IMR-90 (cell line): Measurements from ENCODE around the gene HPSE2. TPM values are rescaled to one million over a fixed set of nuclear protein-coding genes. Genes with fewer than 3 reads are reported as not detected.

Experiments used
- ATAC-seq: fragments of 200-7000 bp; cut with Tn5 transposase; 2 replicates; pipeline ENCODE4 v1.9.1; 2020; ENCODE audit warnings: low read depth, mild to moderate bottlenecking, moderate library complexity
- BruUV-seq: library from RNA; stranded (reverse); fragments of 400-500 nt; replicated peaks from 2 replicates; lab custom pipeline; 2021; lab: Mats Ljungman, UMichigan
- CTCF ChIA-PET: fragments of 300-600 bp; formaldehyde crosslinking; extraction: SDS; loops from one replicate; lab custom pipeline; 2021; ENCODE audit warnings: antibody characterized with exemption; lab: Yijun Ruan, JAX
- POLR2A ChIA-PET: fragments of 300-600 bp; sonication (Branson Sonifier 250); formaldehyde crosslinking; loops from one replicate; lab custom pipeline; 2022; ENCODE audit warnings: antibody characterized with exemption; ENCODE audit not compliant: unreplicated experiment; lab: Charles Lee
- DNase-seq: peaks from one replicate; pipeline ENCODE4 v3.0.0; 2013
- H2AFZ ChIP-seq: replicated peaks from 2 replicates; pipeline ENCODE3; 2013; ENCODE audit warnings: low read length, mild to moderate bottlenecking; ENCODE audit not compliant: poor library complexity
- H2AK5ac ChIP-seq: 2 replicates; pipeline ENCODE4 v1.6.1; 2013; ENCODE audit warnings: low read depth, low read length, inconsistent platforms
- H2AK9ac ChIP-seq: replicated peaks from 2 replicates; pipeline ENCODE3; 2013; ENCODE audit warnings: mild to moderate bottlenecking, low read depth, low read length, moderate library complexity; ENCODE audit not compliant: poor library complexity
- H2BK120ac ChIP-seq: 2 replicates; pipeline ENCODE4 v1.6.1; 2013; ENCODE audit warnings: low read depth, low read length, inconsistent platforms
- H2BK15ac ChIP-seq: 3 replicates; pipeline ENCODE4 v1.6.1; 2013; ENCODE audit warnings: low read depth, low read length, inconsistent platforms
- H2BK20ac ChIP-seq: 2 replicates; pipeline ENCODE4 v1.6.1; 2013; ENCODE audit warnings: low read depth, mild to moderate bottlenecking, inconsistent platforms, low read length, moderate library complexity
- H2BK5ac ChIP-seq: 2 replicates; pipeline ENCODE4 v1.6.1; 2013; ENCODE audit warnings: mild to moderate bottlenecking, low read depth, low read length, inconsistent platforms; ENCODE audit not compliant: poor library complexity, severe bottlenecking
- H3K14ac ChIP-seq: replicated peaks from 2 replicates; pipeline ENCODE4 v1.6.1; 2013; ENCODE audit warnings: low read depth, low read length, inconsistent platforms
- H3K18ac ChIP-seq: 2 replicates; pipeline ENCODE4 v1.6.1; 2013; ENCODE audit warnings: low read depth, low read length, control low read depth
- H3K23ac ChIP-seq: 2 replicates; pipeline ENCODE4 v1.6.1; 2013; ENCODE audit warnings: low read depth, low read length, inconsistent platforms
- H3K27ac ChIP-seq: 2 replicates; pipeline ENCODE4 v1.5.1; 2013; ENCODE audit warnings: mild to moderate bottlenecking, control low read depth, low read length; ENCODE audit not compliant: insufficient read depth
- H3K27me3 ChIP-seq: 2 replicates; pipeline ENCODE4 v1.6.1; 2013; ENCODE audit warnings: low read length; ENCODE audit not compliant: control insufficient read depth, insufficient read depth
- H3K36me3 ChIP-seq: 2 replicates; pipeline ENCODE4 v1.6.1; 2013; ENCODE audit warnings: low read length, mixed read lengths; ENCODE audit not compliant: control insufficient read depth, insufficient read depth
- H3K4ac ChIP-seq: 2 replicates; pipeline ENCODE4 v1.6.1; 2013; ENCODE audit warnings: low read depth, low read length, inconsistent platforms
- H3K4me1 ChIP-seq: 2 replicates; pipeline ENCODE4 v1.6.1; 2013; ENCODE audit warnings: low read length, mixed read lengths; ENCODE audit not compliant: control insufficient read depth, insufficient read depth
- H3K4me2 ChIP-seq: 2 replicates; pipeline ENCODE4 v1.6.1; 2013; ENCODE audit warnings: low read depth, mild to moderate bottlenecking, control low read depth, low read length, moderate library complexity
- H3K4me3 ChIP-seq: 2 replicates; pipeline ENCODE4 v1.5.1; 2013; ENCODE audit warnings: low read depth, mild to moderate bottlenecking, control low read depth, low read length, moderate library complexity; ENCODE audit not compliant: insufficient read depth
- H3K56ac ChIP-seq: 2 replicates; pipeline ENCODE4 v1.6.1; 2013; ENCODE audit warnings: low read length, inconsistent platforms; ENCODE audit not compliant: insufficient read depth; ENCODE audit errors: extremely low read depth
- H3K79me1 ChIP-seq, 2 experiments: 2 replicates each; pipeline ENCODE4 v1.6.1; 2013; ENCODE audit warnings: low read length in 2 of 2, inconsistent platforms in 1 of 2, low read depth in 1 of 2
- H3K9ac ChIP-seq: 2 replicates; pipeline ENCODE4 v1.6.1; 2013; ENCODE audit warnings: low read depth, low read length, control low read depth
- H3K9me1 ChIP-seq: 2 replicates; pipeline ENCODE4 v1.6.1; 2013; ENCODE audit warnings: low read length, inconsistent platforms; ENCODE audit not compliant: insufficient read depth
- H3K9me3 ChIP-seq: 2 replicates; pipeline ENCODE4 v1.6.1; 2013; ENCODE audit warnings: low read length; ENCODE audit not compliant: control insufficient read depth, insufficient read depth
- H4K20me1 ChIP-seq: 2 replicates; pipeline ENCODE4 v1.6.1; 2013; ENCODE audit warnings: low read length, inconsistent platforms; ENCODE audit not compliant: insufficient read depth
- H4K5ac ChIP-seq: 2 replicates; pipeline ENCODE4 v1.6.1; 2013; ENCODE audit warnings: mild to moderate bottlenecking, low read depth, low read length, control low read depth
- H4K8ac ChIP-seq, 2 experiments: 2 replicates each; pipeline ENCODE4 v1.6.1; 2013; ENCODE audit warnings: low read depth in 2 of 2, low read length in 2 of 2, control low read depth in 1 of 2, inconsistent platforms in 1 of 2
- H4K91ac ChIP-seq: 2 replicates; pipeline ENCODE4 v1.6.1; 2013; ENCODE audit warnings: low read depth, low read length, inconsistent platforms; ENCODE audit not compliant: insufficient read depth
- BHLHE40 ChIP-seq: fragments of 150-350 bp; IDR thresholded peaks from 2 replicates; pipeline ENCODE4 v1.6.1; 2016; ENCODE audit warnings: mild to moderate bottlenecking, low read depth, low read length
- CEBPB ChIP-seq: IDR thresholded peaks from 2 replicates; pipeline ENCODE4 v1.6.1; 2012; ENCODE audit warnings: low read depth, low read length, improper control_type of control experiment
- CHD1 ChIP-seq: IDR thresholded peaks from 2 replicates; pipeline ENCODE4 v1.6.1; 2012; ENCODE audit warnings: low read depth, low read length, improper control_type of control experiment
- FOS ChIP-seq: fragments of 150-350 bp; IDR thresholded peaks from 2 replicates; pipeline ENCODE4 v1.6.1; 2016; ENCODE audit warnings: low read depth, low read length
- MAFK ChIP-seq: IDR thresholded peaks from 2 replicates; pipeline ENCODE4 v1.6.1; 2012; ENCODE audit warnings: low read depth, low read length, improper control_type of control experiment
- MAZ ChIP-seq: IDR thresholded peaks from 2 replicates; pipeline ENCODE4 v1.6.1; 2012; ENCODE audit warnings: low read depth, mild to moderate bottlenecking, low read length, improper control_type of control experiment, moderate library complexity, borderline replicate concordance
- POLR2A ChIP-seq: IDR thresholded peaks from 2 replicates; pipeline ENCODE4 v1.6.1; 2012; ENCODE audit warnings: mild to moderate bottlenecking, low read depth, low read length
- RAD21 ChIP-seq: IDR thresholded peaks from 2 replicates; pipeline ENCODE4 v1.6.1; 2012; ENCODE audit warnings: low read length, improper control_type of control experiment
- RCOR1 ChIP-seq: IDR thresholded peaks from 2 replicates; pipeline ENCODE4 v1.6.1; 2012; ENCODE audit warnings: mild to moderate bottlenecking, low read length, improper control_type of control experiment; ENCODE audit not compliant: insufficient replicate concordance
- RFX5 ChIP-seq: IDR thresholded peaks from 2 replicates; pipeline ENCODE4 v1.8.0; 2012; ENCODE audit warnings: low read depth, mild to moderate bottlenecking, low read length, moderate library complexity
- SMC3 ChIP-seq: fragments of 150-350 bp; IDR thresholded peaks from 2 replicates; pipeline ENCODE4 v1.6.1; 2016; ENCODE audit warnings: low read depth, mild to moderate bottlenecking, antibody characterized with exemption, low read length, moderate library complexity
- WGBS, 2 experiments: methylation state at CpG; one replicate each; pipeline versions ENCODE4 v1.1.5 to v1.1.7; 2013; ENCODE audit warnings: missing lambda C conversion rate in 2 of 2; ENCODE audit not compliant: insufficient read length in 1 of 2; ENCODE audit errors: extremely low coverage in 2 of 2; 5-methylcytosine and 5-hydroxymethylcytosine counted together
- dilution Hi-C: fragments of 300-500 bp; cut with HindIII; formaldehyde crosslinking; loops from one replicate; pipeline ENCODE4 v1.14.3; 2018; ENCODE audit warnings: low sequenced_read_pairs; ENCODE audit not compliant: unreplicated experiment
- in situ Hi-C: fragments of 300-500 bp; cut with MboI; formaldehyde crosslinking; loops from 3 replicates; pipeline ENCODE4 v1.14.3; 2019; ENCODE audit warnings: low sequenced_read_pairs, inconsistent platforms, mixed read lengths
- intact Hi-C: fragments of 100-400 bp; cut with micrococcal nuclease; formaldehyde crosslinking; loops from 2 replicates; pipeline ENCODE4 v1.10.0; 2022
- polyA plus RNA-seq, 3 experiments: library from polyadenylated mRNA; depleted of rRNA; stranded (reverse); fragments of >200 nt; gene quantifications; 2 replicates each; pipeline ENCODE4 v1.2.3, GENCODE V29; 2012; ENCODE audit warnings: low replicate concordance in 1 of 3
- total RNA-seq: library from RNA; depleted of rRNA; stranded (reverse); fragments of >200 nt; gene quantifications from 2 replicates; pipeline ENCODE4 v1.2.3, GENCODE V29; 2012
- TF ChIP-seq, protein P1 (sequence below): conservative IDR thresholded peaks from 2 replicates; pipeline ENCODE4 v1.5.1; 2012; ENCODE audit warnings: mild to moderate bottlenecking, low read depth, low read length, improper control_type of control experiment

Gene HPSE2
- total and polyA plus RNA-seq, 2 of the 4 experiments (the other 2 are of a cell fraction) = not detected

DNA sequence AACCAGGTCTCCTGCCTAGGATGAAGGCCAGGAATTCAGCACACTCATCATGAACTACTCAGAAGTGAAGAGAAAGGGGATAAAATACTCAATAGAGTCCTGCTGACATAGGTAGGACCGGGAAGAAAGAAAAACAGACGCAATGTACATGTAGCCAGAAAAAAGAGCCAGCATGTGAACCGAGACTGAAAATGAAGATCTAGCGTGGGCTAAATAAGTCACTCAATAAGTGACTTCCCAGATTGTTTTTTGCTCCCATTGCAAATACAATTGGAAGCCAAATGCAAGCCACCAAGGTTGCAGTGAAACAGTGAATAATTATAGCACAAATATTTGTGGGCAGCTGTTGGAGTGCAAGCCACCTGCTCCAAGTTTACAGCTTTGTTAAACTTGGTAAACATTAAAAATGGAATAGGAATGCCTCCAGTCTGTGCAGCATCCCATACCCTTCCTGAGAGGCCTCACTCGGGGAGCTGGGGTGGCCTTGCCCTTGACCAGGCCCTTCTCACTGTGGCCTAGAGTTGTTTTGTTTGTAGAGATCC is 754.2 kb downstream of the HPSE2 start:
- Histone ChIP-seq H2BK120ac (no peak overlapping the region), H4K91ac (no peak overlapping the region), H3K4ac (no peak overlapping the region), H3K79me1 (no peaks in the 10 kb centered on the region), H2BK5ac (no peak overlapping the region), H3K18ac (no peak overlapping the region), H2AK9ac (no peak overlapping the region), H3K9me3 (no peaks in the 10 kb centered on the region), H3K36me3 (no peaks in the 10 kb centered on the region), H3K14ac (no peak overlapping the region), H4K8ac (no peak overlapping the region), H3K23ac (no peak overlapping the region), H3K9me1 (no peaks in the 10 kb centered on the region), H3K9ac (no peak overlapping the region), H4K5ac (no peak overlapping the region), H2AK5ac (no peak overlapping the region), H3K4me1 (peaks cover 6% of the 10 kb centered on the region), H3K27ac (no peak overlapping the region), H3K56ac (no peak overlapping the region), H2BK15ac (no peak overlapping the region), H3K4me3 (no peak overlapping the region), H4K20me1 (no peaks in the 10 kb centered on the region), H3K4me2 (no peak overlapping the region; the same call in 1 of the 2 replicates), H2BK20ac (no peak overlapping the region), H2AFZ (no peak overlapping the region), H3K27me3 (no peaks in the 10 kb centered on the region; the same call in 1 of the 2 replicates)
- intact Hi-C loops (no loop called here), in situ Hi-C loops (no loop called here), dilution Hi-C loops (no loop called here)
- no peak for ATAC-seq
- CTCF ChIA-PET = no interaction called here
- no CpG with 5 or more reads among the region's 5 CpGs for WGBS, 2 experiments
- no peak for DNase-seq
- TF ChIP-seq CHD1 = no peak
- no peak for TF ChIP-seq CEBPB
- no peak for TF ChIP-seq POLR2A
- no peak for TF ChIP-seq RFX5
- TF ChIP-seq MAFK = no peak
- TF ChIP-seq FOS = no peak
- TF ChIP-seq RAD21 = no peak
- no peak for TF ChIP-seq MAZ
- no peak for TF ChIP-seq SMC3
- TF ChIP-seq BHLHE40 = no peak
- no peak for TF ChIP-seq RCOR1
- TF ChIP-seq, protein P1, sequence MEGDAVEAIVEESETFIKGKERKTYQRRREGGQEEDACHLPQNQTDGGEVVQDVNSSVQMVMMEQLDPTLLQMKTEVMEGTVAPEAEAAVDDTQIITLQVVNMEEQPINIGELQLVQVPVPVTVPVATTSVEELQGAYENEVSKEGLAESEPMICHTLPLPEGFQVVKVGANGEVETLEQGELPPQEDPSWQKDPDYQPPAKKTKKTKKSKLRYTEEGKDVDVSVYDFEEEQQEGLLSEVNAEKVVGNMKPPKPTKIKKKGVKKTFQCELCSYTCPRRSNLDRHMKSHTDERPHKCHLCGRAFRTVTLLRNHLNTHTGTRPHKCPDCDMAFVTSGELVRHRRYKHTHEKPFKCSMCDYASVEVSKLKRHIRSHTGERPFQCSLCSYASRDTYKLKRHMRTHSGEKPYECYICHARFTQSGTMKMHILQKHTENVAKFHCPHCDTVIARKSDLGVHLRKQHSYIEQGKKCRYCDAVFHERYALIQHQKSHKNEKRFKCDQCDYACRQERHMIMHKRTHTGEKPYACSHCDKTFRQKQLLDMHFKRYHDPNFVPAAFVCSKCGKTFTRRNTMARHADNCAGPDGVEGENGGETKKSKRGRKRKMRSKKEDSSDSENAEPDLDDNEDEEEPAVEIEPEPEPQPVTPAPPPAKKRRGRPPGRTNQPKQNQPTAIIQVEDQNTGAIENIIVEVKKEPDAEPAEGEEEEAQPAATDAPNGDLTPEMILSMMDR = no peak
- POLR2A ChIA-PET = no interaction called here
- no TSS peak for BruUV-seq
